ENCODE measurements around the gene SNRK. TPM values are rescaled to one million over a fixed set of nuclear protein-coding genes. Genes with fewer than 3 reads are reported as not detected.

The SNRK gene
- total RNA-seq, 1 experiment from 2014 or later = 12.7 TPM

DNA sequence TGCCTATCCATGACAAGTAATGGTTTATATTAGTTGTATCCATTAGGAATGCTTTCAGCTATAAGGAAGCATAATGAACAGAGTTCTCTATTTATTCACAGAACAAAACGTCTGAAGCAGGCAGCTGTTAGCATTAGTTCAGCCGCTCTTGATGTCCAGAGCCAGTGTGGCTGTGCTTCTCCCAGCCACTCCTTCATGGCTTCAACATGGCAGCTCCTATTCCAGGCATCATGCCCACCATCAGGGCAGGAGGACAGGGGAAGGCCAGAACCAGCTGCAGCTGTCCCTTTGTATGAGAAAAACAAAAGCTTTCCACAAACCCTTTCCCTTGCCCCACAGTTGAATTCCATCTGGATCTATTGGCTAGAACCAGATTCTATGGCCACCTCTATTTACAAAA lies 12.9 kb upstream of the SNRK start:
- intact Hi-C loops (cut with micrococcal nuclease) = no loop called here

DNA sequence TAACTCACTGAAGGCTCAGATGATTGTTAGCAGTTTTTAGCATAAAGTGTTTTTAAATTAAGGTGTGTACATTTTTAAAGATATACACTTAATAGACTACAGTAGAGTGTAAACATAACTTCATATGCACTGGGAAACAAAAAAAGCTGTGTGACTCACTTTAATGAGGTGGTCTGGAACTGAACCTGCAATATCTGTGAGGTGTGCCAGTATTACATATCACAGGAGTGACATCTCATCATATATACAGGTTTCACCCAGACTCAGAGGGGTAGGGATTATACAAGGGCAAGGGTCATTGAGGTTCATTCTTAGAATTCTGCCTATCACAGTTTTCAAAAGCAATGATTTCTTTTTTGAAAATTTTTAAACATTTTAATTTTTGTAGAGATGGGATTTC lies 7.3 kb upstream of the SNRK start:
- RAD21 ChIA-PET (ENCODE audit: low non-redundant PET in 1 of 2, low total read pairs in 2 of 2, uncharacterized antibody in 2 of 2, unreplicated experiment in 2 of 2) = no interaction called here
- H3K27ac ChIP-seq (ENCODE audit: low read depth, low read length) = no peak overlapping the region
- no peak overlapping the region for H3K4me2 ChIP-seq (ENCODE audit: low read length)
- H3K9me3 ChIP-seq (ENCODE audit: control insufficient read depth in 1 of 2, insufficient read depth in 1 of 2, low read depth in 1 of 2, low read length in 2 of 2) = no peaks in the 10 kb centered on the region
- H3K9me2 ChIP-seq (ENCODE audit: insufficient read depth) = no peaks in the 10 kb centered on the region
- H3K4me1 ChIP-seq (ENCODE audit: control insufficient read depth in 1 of 2, insufficient read depth in 2 of 2, low read length in 2 of 2) = no peaks in the 10 kb centered on the region
- no TSS peak for BruUV-seq (replicated peaks)
- H3K4me3 ChIP-seq (replicated peaks in 1 of 2; ENCODE audit: low read depth in 1 of 2, low read length in 2 of 2) = no peak overlapping the region
- TF ChIP-seq YY1 (IDR thresholded peaks at IDR 0.05; ENCODE audit: extremely low read depth, insufficient replicate concordance, low read depth, low read length) (no peak), POLR2AphosphoS5 (IDR thresholded peaks at IDR 0.05; ENCODE audit: low read depth, low read length) (no peak), ZNF274 (IDR thresholded peaks at IDR 0.05; ENCODE audit: low read depth, low read length) (no peak), CEBPB (IDR thresholded peaks at IDR 0.05; ENCODE audit: low read depth) (no peak), SP1 (IDR thresholded peaks at IDR 0.05; ENCODE audit: low read depth) (no peak), ZBTB33 (IDR thresholded peaks at IDR 0.05; ENCODE audit: extremely low read depth, insufficient replicate concordance, low read length) (no peak), ZFX (IDR thresholded peaks at IDR 0.05) (no peak), CBX3 (IDR thresholded peaks at IDR 0.05; ENCODE audit: low read depth) (no peak), FOSL1 (IDR thresholded peaks at IDR 0.05; ENCODE audit: low read depth) (no peak)
- H3K36me3 ChIP-seq (ENCODE audit: control insufficient read depth in 1 of 2, insufficient read depth in 2 of 2, low read length in 2 of 2) = no peaks in the 10 kb centered on the region
- H4K20me1 ChIP-seq (ENCODE audit: insufficient read depth) = no peaks in the 10 kb centered on the region
- no peaks in the 10 kb centered on the region for H3K27me3 ChIP-seq (ENCODE audit: insufficient read depth, low read length)
- no peak overlapping the region for H3K9ac ChIP-seq (ENCODE audit: low read length)
- no peak overlapping the region for H2AFZ ChIP-seq (ENCODE audit: low read depth, low read length, poor library complexity, severe bottlenecking)
- CTCF ChIA-PET = no interaction called here
- intact Hi-C loops (cut with micrococcal nuclease) = no loop called here
- ATAC-seq (no peak), DNase-seq (ENCODE audit: low read depth, low spot score) (no peak)
- POLR2A ChIA-PET = no interaction called here
- no peaks in the 10 kb centered on the region for H3K79me2 ChIP-seq (ENCODE audit: insufficient read depth, low read length)

More for the DNA sequence above, 12.9 kb upstream of the SNRK start:
- Histone ChIP-seq H3K4me1 (ENCODE audit: control insufficient read depth in 1 of 2, insufficient read depth in 2 of 2, low read length in 2 of 2) (no peaks in the 10 kb centered on the region), H3K4me3 (replicated peaks in 1 of 2; ENCODE audit: low read depth in 1 of 2, low read length in 2 of 2) (no peak overlapping the region), H3K79me2 (ENCODE audit: insufficient read depth, low read length) (no peaks in the 10 kb centered on the region), H3K4me2 (ENCODE audit: low read length) (no peak overlapping the region), H4K20me1 (ENCODE audit: insufficient read depth) (no peaks in the 10 kb centered on the region), H3K9me3 (ENCODE audit: control insufficient read depth in 1 of 2, insufficient read depth in 1 of 2, low read depth in 1 of 2, low read length in 2 of 2) (no peaks in the 10 kb centered on the region), H3K9me2 (ENCODE audit: insufficient read depth) (no peaks in the 10 kb centered on the region), H3K9ac (ENCODE audit: low read length) (no peak overlapping the region), H3K36me3 (ENCODE audit: control insufficient read depth in 1 of 2, insufficient read depth in 2 of 2, low read length in 2 of 2) (no peaks in the 10 kb centered on the region), H3K27me3 (ENCODE audit: insufficient read depth, low read length) (no peaks in the 10 kb centered on the region), H3K27ac (ENCODE audit: low read depth, low read length) (no peak overlapping the region), H2AFZ (ENCODE audit: low read depth, low read length, poor library complexity, severe bottlenecking) (no peak overlapping the region)
- ChIA-PET POLR2A (no interaction called here), CTCF (no interaction called here), RAD21 (ENCODE audit: low non-redundant PET in 1 of 2, low total read pairs in 2 of 2, uncharacterized antibody in 2 of 2, unreplicated experiment in 2 of 2) (no interaction called here)
- ATAC-seq (no peak), DNase-seq (ENCODE audit: low read depth, low spot score) (no peak)
- TF ChIP-seq CBX3 (IDR thresholded peaks at IDR 0.05; ENCODE audit: low read depth) (no peak), EZH2 (IDR thresholded peaks at IDR 0.05) (no peak), CEBPB (IDR thresholded peaks at IDR 0.05; ENCODE audit: low read depth) (no peak), SP1 (IDR thresholded peaks at IDR 0.05; ENCODE audit: low read depth) (no peak), EZH2phosphoT487 (IDR thresholded peaks at IDR 0.05; ENCODE audit: borderline replicate concordance) (no peak), TCF7L2 (IDR thresholded peaks at IDR 0.05; ENCODE audit: borderline replicate concordance, extremely low read depth, insufficient read depth, insufficient read length) (no peak), POLR2AphosphoS5 (IDR thresholded peaks at IDR 0.05; ENCODE audit: low read depth, low read length) (no peak), MAX (IDR thresholded peaks at IDR 0.05) (no peak)
- no TSS peak for BruUV-seq (replicated peaks)

Data from HCT116 (cell line).